CD4-positive, alpha-beta T cell (primary cell): Measurements from ENCODE around the gene HDAC4. TPM values are rescaled to one million over a fixed set of nuclear protein-coding genes. Genes with fewer than 3 reads are reported as not detected.

Experiments
- ATAC-seq: fragments of 200-7000 bp; cut with Tn5 transposase; one replicate; pipeline ENCODE4 v1.10.0; 2022; ENCODE audit warnings: mild to moderate bottlenecking; ENCODE audit not compliant: poor library complexity
- CTCF ChIA-PET: fragments of 350-600 bp; sonication (Branson Sonifier 250); formaldehyde crosslinking; loops from one replicate; lab custom pipeline; 2021; ENCODE audit warnings: antibody characterized with exemption, inconsistent platforms; lab: Charles Lee
- POLR2A ChIA-PET: fragments of 350-600 bp; sonication (Branson Sonifier 250); formaldehyde crosslinking; loops from one replicate; lab custom pipeline; 2021; ENCODE audit warnings: antibody characterized with exemption, inconsistent platforms; lab: Charles Lee
- DNase-seq, 14 experiments: peaks; one replicate each; pipeline ENCODE4 v3.0.0-alpha.2; 2013 to 2020; ENCODE audit warnings: mixed read lengths in 2 of 14
- H3K27ac ChIP-seq, 2 donors: one replicate each; pipeline versions ENCODE4 v1.5.1 to v1.7.0; 2013; ENCODE audit warnings: low read length in 2 of 2, low read depth in 1 of 2, mild to moderate bottlenecking in 1 of 2
- H3K27me3 ChIP-seq, 2 experiments: 1 replicate in 1 of 2; 2 replicates in 1 of 2; pipeline versions ENCODE4 v1.6.1 to v1.7.0; 2013; ENCODE audit warnings: low read length in 2 of 2, control low read depth in 1 of 2, mild to moderate bottlenecking in 1 of 2, moderate library complexity in 1 of 2; ENCODE audit not compliant: insufficient read depth in 2 of 2, control insufficient read depth in 1 of 2
- H3K36me3 ChIP-seq: one replicate; pipeline ENCODE4 v1.6.1; 2013; ENCODE audit warnings: low read length, control low read depth; ENCODE audit not compliant: insufficient read depth
- H3K4me1 ChIP-seq: one replicate; pipeline ENCODE4 v1.6.1; 2013; ENCODE audit warnings: low read length, control low read depth; ENCODE audit not compliant: insufficient read depth
- H3K4me3 ChIP-seq: one replicate; pipeline ENCODE4 v1.5.1; 2013; ENCODE audit warnings: mild to moderate bottlenecking, low read length, moderate library complexity
- H3K9me3 ChIP-seq, 2 experiments: 1 replicate in 1 of 2; 2 replicates in 1 of 2; pipeline versions ENCODE4 v1.6.1 to v1.7.0; 2013; ENCODE audit warnings: low read length in 2 of 2, mild to moderate bottlenecking in 2 of 2, control low read depth in 1 of 2, moderate library complexity in 1 of 2; ENCODE audit not compliant: control insufficient read depth in 1 of 2, insufficient read depth in 1 of 2
- H3K27ac Mint-ChIP-seq: one replicate; pipeline ENCODE4 v1.8.0; 2020; ENCODE audit warnings: mixed read lengths
- H3K27me3 Mint-ChIP-seq: one replicate; pipeline ENCODE4 v1.8.0; 2021; ENCODE audit warnings: mixed read lengths
- H3K36me3 Mint-ChIP-seq: one replicate; pipeline ENCODE4 v1.8.0; 2021; ENCODE audit warnings: low read depth, mixed read lengths
- H3K4me1 Mint-ChIP-seq: one replicate; pipeline ENCODE4 v1.8.0; 2021; ENCODE audit warnings: low read depth, mixed read lengths
- H3K4me3 Mint-ChIP-seq: one replicate; pipeline ENCODE4 v1.8.0; 2020; ENCODE audit warnings: mild to moderate bottlenecking, mixed read lengths
- H3K9me3 Mint-ChIP-seq: one replicate; pipeline ENCODE4 v1.8.0; 2020; ENCODE audit warnings: mixed read lengths
- intact Hi-C, 2 experiments: fragments of 100-400 bp; cut with DNase I in 1 of 2; cut with micrococcal nuclease in 1 of 2; formaldehyde crosslinking; loops; one replicate each; pipeline versions ENCODE4 v1.15.1 to v1.9.0; 2023 to 2025; cut with DNase I, micrococcal nuclease
- total RNA-seq, 174 experiments: library from RNA in 2 of 174; stranded (reverse) in 2 of 174; gene quantifications; one replicate each; pipeline ENCODE4 v1.2.3 and lab custom pipeline; 2021 to 2026
- TF ChIP-seq, protein P1 (sequence below): fragments of 200-600 bp; IDR thresholded peaks from one replicate; pipeline ENCODE4 v1.8.0; 2022; ENCODE audit warnings: antibody characterized with exemption, mild to moderate bottlenecking

Gene HDAC4
- total RNA-seq, 2 experiments from 2014 or later, result 45.3 to 49.2 TPM

DNA sequence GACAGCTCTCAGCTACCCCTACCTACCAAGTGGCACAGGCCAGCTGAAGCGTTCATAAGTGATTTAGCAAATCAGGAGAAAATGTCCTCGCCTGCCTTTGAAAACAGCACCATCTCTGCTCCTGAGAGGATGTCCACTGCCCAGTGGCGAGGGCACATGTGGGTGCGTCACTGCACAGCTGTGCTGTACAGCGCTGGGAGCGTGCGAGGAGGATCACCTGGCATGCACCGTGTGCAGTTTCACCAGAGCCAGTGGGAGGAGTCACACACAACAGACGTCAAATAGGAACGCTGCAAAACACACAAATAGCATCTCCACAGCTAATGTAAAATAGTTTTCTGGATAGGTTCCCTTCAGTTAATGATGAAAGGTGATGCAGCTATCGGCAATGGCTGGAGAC, 154.1 kb downstream of the HDAC4 start:
- POLR2A ChIA-PET, result interaction anchor here (1.0 to 2.0 kb wide), 2 partner anchors 21 to 89 kb away, joined by 3 to 5 read pairs; no protein-coding TSS in a partner anchor
- no peaks in the 10 kb centered on the region for H3K9me3 Mint-ChIP-seq
- ATAC-seq, result peak; percentile 83
- Histone ChIP-seq H3K4me1 (peaks cover 36% of the 10 kb centered on the region), H3K9me3 (peaks cover 0 to 5% of the 10 kb centered on the region in 2 experiments), H3K27ac (no peak overlapping the region), H3K27me3 (no peaks in the 10 kb centered on the region), H3K36me3 (peaks cover 26% of the 10 kb centered on the region), H3K4me3 (no peak overlapping the region)
- CTCF ChIA-PET, result interaction anchor here (1.4 kb wide), 1 partner anchor 21 kb away, joined by 8 read pairs; no protein-coding TSS in a partner anchor
- peak overlapping the region; percentile 35 for H3K4me3 Mint-ChIP-seq
- DNase-seq, result peak in 1 of 14 experiments; percentile 27
- TF ChIP-seq, protein P1, sequence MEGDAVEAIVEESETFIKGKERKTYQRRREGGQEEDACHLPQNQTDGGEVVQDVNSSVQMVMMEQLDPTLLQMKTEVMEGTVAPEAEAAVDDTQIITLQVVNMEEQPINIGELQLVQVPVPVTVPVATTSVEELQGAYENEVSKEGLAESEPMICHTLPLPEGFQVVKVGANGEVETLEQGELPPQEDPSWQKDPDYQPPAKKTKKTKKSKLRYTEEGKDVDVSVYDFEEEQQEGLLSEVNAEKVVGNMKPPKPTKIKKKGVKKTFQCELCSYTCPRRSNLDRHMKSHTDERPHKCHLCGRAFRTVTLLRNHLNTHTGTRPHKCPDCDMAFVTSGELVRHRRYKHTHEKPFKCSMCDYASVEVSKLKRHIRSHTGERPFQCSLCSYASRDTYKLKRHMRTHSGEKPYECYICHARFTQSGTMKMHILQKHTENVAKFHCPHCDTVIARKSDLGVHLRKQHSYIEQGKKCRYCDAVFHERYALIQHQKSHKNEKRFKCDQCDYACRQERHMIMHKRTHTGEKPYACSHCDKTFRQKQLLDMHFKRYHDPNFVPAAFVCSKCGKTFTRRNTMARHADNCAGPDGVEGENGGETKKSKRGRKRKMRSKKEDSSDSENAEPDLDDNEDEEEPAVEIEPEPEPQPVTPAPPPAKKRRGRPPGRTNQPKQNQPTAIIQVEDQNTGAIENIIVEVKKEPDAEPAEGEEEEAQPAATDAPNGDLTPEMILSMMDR, result no peak
- H3K27me3 Mint-ChIP-seq, result no peaks in the 10 kb centered on the region
- intact Hi-C loops, result no loop called here
- peaks cover 30% of the 10 kb centered on the region for H3K36me3 Mint-ChIP-seq
- peaks cover 59% of the 10 kb centered on the region for H3K4me1 Mint-ChIP-seq
- peak overlapping the region; percentile 78 for H3K27ac Mint-ChIP-seq

DNA sequence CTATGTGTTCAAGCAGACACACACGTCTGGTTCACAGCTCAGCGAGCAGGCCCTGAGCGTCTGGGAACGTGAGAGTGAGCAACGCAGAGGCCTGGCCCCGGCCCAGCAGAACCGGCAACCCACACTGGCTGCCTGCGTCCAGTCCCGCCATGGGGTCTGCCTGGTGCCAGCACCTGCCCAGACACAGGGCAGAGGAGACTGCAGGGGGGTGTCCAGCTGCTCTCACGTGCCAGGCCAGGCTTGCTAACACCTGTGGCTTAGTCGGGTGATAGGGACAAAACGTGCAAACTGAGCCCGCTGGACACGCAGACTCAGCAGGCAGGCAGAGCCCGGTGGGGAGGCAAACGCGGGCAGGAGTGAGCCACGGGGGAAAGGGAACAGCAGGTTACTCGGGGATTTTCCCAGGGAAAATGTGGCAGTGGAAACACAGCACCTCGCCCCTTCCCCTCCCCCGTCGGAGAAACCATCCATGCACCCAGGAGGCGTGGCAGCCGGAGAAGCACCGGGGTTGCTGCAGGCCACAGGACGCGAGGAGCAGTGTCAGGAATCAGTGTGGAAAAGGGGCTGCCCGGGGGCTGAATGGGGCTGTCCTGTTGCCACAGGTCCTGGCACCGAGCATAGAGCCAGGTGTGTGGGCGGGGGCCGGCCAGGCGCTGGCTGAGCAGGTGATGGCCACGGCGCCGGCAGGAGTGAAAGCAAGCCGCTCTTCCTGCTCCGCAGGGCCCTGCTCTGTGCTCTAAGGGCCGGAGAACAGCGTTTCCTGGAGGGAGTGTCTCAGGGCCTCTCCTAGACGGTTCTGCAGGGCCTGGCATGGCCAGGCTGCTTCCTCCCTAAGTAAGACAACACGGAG, 154.7 kb downstream of the HDAC4 start:
- CTCF ChIA-PET, result interaction anchor here (1.4 kb wide), 1 partner anchor 21 kb away, joined by 8 read pairs; no protein-coding TSS in a partner anchor

DNA sequence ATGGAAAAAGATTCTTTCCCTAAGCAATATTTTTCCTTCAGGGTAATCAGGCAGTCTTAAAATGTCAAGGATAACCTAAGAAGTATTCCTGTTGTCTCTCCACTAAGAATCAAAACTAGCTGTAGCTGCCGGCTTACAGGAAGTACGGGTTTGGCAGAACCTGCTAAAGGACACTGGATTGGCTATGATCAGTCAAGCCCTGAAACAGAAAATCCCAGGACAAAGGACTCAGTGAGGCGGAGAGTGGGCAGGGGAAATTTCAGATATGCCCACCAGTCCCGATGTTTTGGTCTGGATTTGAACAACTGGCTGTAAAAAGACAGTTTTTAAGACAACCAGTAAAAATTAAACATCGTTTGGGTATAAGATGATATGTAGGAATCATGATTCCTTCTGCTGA, 155.7 kb downstream of the HDAC4 start:
- Mint-ChIP-seq H3K27me3 (no peaks in the 10 kb centered on the region), H3K9me3 (no peaks in the 10 kb centered on the region), H3K36me3 (peaks cover 26% of the 10 kb centered on the region), H3K4me3 (no peak overlapping the region), H3K27ac (peak overlapping the region; percentile 27), H3K4me1 (peaks cover 67% of the 10 kb centered on the region)
- intact Hi-C loops, result no loop called here
- DNase-seq (no peak), ATAC-seq (no peak)
- H3K4me3 ChIP-seq, result no peak overlapping the region
- CTCF ChIA-PET, result no interaction called here
- H3K9me3 ChIP-seq, result peaks cover 0 to 5% of the 10 kb centered on the region in 2 experiments
- H3K27ac ChIP-seq, result no peak overlapping the region
- H3K36me3 ChIP-seq, result peaks cover 18% of the 10 kb centered on the region
- peaks cover 38% of the 10 kb centered on the region for H3K4me1 ChIP-seq
- TF ChIP-seq, protein P1, result no peak
- POLR2A ChIA-PET, result interaction anchor here (1.6 kb wide), 1 partner anchor 20 kb away, joined by 3 read pairs; no protein-coding TSS in a partner anchor
- H3K27me3 ChIP-seq, result no peaks in the 10 kb centered on the region

More for the DNA sequence above, 154.7 kb downstream of the HDAC4 start:
- TF ChIP-seq, protein P1, result no peak
- Mint-ChIP-seq H3K27me3 (no peaks in the 10 kb centered on the region), H3K36me3 (peaks cover 27% of the 10 kb centered on the region), H3K4me1 (peaks cover 61% of the 10 kb centered on the region), H3K27ac (peak overlapping the region; percentile 78), H3K9me3 (no peaks in the 10 kb centered on the region), H3K4me3 (peak overlapping the region; percentile 20)
- H3K27me3 ChIP-seq, result no peaks in the 10 kb centered on the region
- ATAC-seq (no peak), DNase-seq (peak in 1 of 14 experiments; percentile 11)
- no peak overlapping the region for H3K4me3 ChIP-seq
- POLR2A ChIA-PET, result interaction anchor here (1.0 to 1.6 kb wide), 2 partner anchors 21 to 88 kb away, joined by 3 read pairs; no protein-coding TSS in a partner anchor
- H3K27ac ChIP-seq, result no peak overlapping the region
- H3K9me3 ChIP-seq, result peaks cover 0 to 5% of the 10 kb centered on the region in 2 experiments
- intact Hi-C loops, result no loop called here
- H3K4me1 ChIP-seq, result peaks cover 36% of the 10 kb centered on the region
- peaks cover 26% of the 10 kb centered on the region for H3K36me3 ChIP-seq
